Measurements from ENCODE around the gene GCLC. TPM values are rescaled to one million over a fixed set of nuclear protein-coding genes. Genes with fewer than 3 reads are reported as not detected.

GCLC gene
- total and polyA plus RNA-seq, 2 donors (not counting 1 experiment from before 2014, with no cell fraction given), result 10.7 to 25.8 TPM

GRCh38 chr6:53587291-53587690, 42.4 kb upstream of the GCLC start:
- H3K4me1 ChIP-seq (ENCODE audit: control insufficient read depth in 2 of 2, insufficient read depth in 2 of 2, low read length in 2 of 2), result no peaks in the 10 kb centered on the region
- Mint-ChIP-seq H3K4me1 (peaks cover 8% of the 10 kb centered on the region), H3K27ac (no peak overlapping the region), H3K9me3 (ENCODE audit: insufficient read depth) (no peaks in the 10 kb centered on the region), H3K27me3 (no peaks in the 10 kb centered on the region), H3K4me3 (no peak overlapping the region)
- peaks cover 0 to 7% (median 0%) of the 10 kb centered on the region in 4 experiments for H3K27me3 ChIP-seq (replicated peaks in 1 of 4; ENCODE audit: control extremely low read depth in 1 of 4, control insufficient read depth in 3 of 4, insufficient read depth in 4 of 4, low read length in 3 of 4)
- ATAC-seq (ENCODE audit: low read depth) (no peak), DNase-seq (no peak)
- H3K9me3 ChIP-seq (ENCODE audit: control extremely low read depth in 1 of 3, control insufficient read depth in 2 of 3, insufficient read depth in 1 of 3, low read length in 2 of 3), result no peaks in the 10 kb centered on the region
- no peak overlapping the region for H3K4me2 ChIP-seq (replicated peaks; ENCODE audit: low read depth, low read length, poor library complexity, severe bottlenecking)
- no peak for TF ChIP-seq EZH2 (IDR thresholded peaks at IDR 0.05; ENCODE audit: borderline replicate concordance, insufficient read depth, low read depth, low read length, poor library complexity, severe bottlenecking)
- TF ChIP-seq, protein P1, sequence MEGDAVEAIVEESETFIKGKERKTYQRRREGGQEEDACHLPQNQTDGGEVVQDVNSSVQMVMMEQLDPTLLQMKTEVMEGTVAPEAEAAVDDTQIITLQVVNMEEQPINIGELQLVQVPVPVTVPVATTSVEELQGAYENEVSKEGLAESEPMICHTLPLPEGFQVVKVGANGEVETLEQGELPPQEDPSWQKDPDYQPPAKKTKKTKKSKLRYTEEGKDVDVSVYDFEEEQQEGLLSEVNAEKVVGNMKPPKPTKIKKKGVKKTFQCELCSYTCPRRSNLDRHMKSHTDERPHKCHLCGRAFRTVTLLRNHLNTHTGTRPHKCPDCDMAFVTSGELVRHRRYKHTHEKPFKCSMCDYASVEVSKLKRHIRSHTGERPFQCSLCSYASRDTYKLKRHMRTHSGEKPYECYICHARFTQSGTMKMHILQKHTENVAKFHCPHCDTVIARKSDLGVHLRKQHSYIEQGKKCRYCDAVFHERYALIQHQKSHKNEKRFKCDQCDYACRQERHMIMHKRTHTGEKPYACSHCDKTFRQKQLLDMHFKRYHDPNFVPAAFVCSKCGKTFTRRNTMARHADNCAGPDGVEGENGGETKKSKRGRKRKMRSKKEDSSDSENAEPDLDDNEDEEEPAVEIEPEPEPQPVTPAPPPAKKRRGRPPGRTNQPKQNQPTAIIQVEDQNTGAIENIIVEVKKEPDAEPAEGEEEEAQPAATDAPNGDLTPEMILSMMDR (IDR thresholded peaks at IDR 0.05), result no peak
- H3K36me3 ChIP-seq (replicated peaks in 1 of 2; ENCODE audit: control extremely low read depth in 1 of 2, control insufficient read depth in 1 of 2, extremely low read depth in 1 of 2, insufficient read depth in 2 of 2, low read length in 1 of 2), result no peaks in the 10 kb centered on the region
- H3K9ac ChIP-seq (ENCODE audit: low read length), result no peak overlapping the region
- no peaks in the 10 kb centered on the region for H4K20me1 ChIP-seq (ENCODE audit: control insufficient read depth, insufficient read depth, low read length, poor library complexity, severe bottlenecking)
- no peak overlapping the region for H3K4me3 ChIP-seq (ENCODE audit: control extremely low read depth in 1 of 5, extremely low read depth in 1 of 5, insufficient read depth in 1 of 5, low read depth in 2 of 5, low read length in 4 of 5)
- CTCF ChIA-PET, result no interaction called here
- intact Hi-C loops (cut with micrococcal nuclease), result no loop called here
- no peak overlapping the region for H3K27ac ChIP-seq (ENCODE audit: low read length in 2 of 2)
- 88% methylated on average over 1 of the region's 1 CpG for WGBS (ENCODE audit: insufficient coverage)
- no peak overlapping the region for H2AFZ ChIP-seq (ENCODE audit: insufficient read depth, low read depth, low read length, poor library complexity, severe bottlenecking)
- POLR2A ChIA-PET, result no interaction called here
- no peaks in the 10 kb centered on the region for H3K79me2 ChIP-seq (ENCODE audit: control insufficient read depth, insufficient read depth, low read length)

DNA sequence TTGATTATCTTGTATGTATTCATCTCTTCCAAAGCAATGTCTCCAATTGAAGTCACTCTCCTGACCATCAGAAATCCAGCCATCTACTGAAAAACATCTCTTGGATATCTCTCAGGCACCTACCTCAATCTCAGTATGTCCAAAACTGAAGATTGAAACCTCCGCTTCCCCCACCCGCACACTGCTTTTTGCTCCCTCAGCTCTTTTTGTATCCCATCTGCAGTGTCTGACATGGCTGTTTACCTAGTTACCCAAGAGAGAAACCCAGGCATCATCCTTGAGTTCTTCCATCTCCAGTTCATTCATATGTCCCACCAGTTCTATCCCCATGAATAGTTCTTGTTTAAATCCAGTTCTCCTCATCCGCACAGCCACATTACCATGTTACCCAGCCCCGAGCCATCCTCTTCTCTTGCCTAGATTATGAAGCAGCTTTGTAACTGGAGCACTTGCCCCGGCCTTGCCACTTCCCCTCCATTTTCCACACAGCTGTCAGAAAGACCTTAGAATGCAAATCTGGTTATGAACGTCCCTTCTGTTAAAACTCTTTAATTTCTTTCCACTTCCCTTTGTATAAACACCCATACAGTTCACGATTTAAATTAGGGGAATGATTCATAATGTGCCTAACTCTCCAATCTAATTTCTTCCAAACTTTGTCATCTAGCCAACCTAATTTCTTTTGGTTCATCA, 40.5 kb upstream of the GCLC start:
- H3K4me1 ChIP-seq (ENCODE audit: control insufficient read depth in 2 of 2, insufficient read depth in 2 of 2, low read length in 2 of 2), result no peaks in the 10 kb centered on the region
- ChIA-PET POLR2A (no interaction called here), CTCF (no interaction called here)
- H3K27ac ChIP-seq (ENCODE audit: low read length in 2 of 2), result no peak overlapping the region
- no peaks in the 10 kb centered on the region for H3K36me3 ChIP-seq (replicated peaks in 1 of 2; ENCODE audit: control extremely low read depth in 1 of 2, control insufficient read depth in 1 of 2, extremely low read depth in 1 of 2, insufficient read depth in 2 of 2, low read length in 1 of 2)
- Mint-ChIP-seq H3K4me1 (peaks cover 12% of the 10 kb centered on the region), H3K27me3 (no peaks in the 10 kb centered on the region), H3K4me3 (no peak overlapping the region), H3K27ac (no peak overlapping the region), H3K9me3 (ENCODE audit: insufficient read depth) (no peaks in the 10 kb centered on the region)
- no peaks in the 10 kb centered on the region for H3K27me3 ChIP-seq (replicated peaks in 1 of 4; ENCODE audit: control extremely low read depth in 1 of 4, control insufficient read depth in 3 of 4, insufficient read depth in 4 of 4, low read length in 3 of 4)
- TF ChIP-seq EZH2 (IDR thresholded peaks at IDR 0.05; ENCODE audit: borderline replicate concordance, insufficient read depth, low read depth, low read length, poor library complexity, severe bottlenecking), result no peak
- TF ChIP-seq, protein P1 (IDR thresholded peaks at IDR 0.05), result no peak
- H2AFZ ChIP-seq (ENCODE audit: insufficient read depth, low read depth, low read length, poor library complexity, severe bottlenecking), result peak overlapping the region; percentile 21
- H3K79me2 ChIP-seq (ENCODE audit: control insufficient read depth, insufficient read depth, low read length), result no peaks in the 10 kb centered on the region
- H3K9ac ChIP-seq (ENCODE audit: low read length), result no peak overlapping the region
- whole genome bisulfite sequencing (ENCODE audit: insufficient coverage), result 72% methylated on average over 5 of the region's 7 CpGs
- ATAC-seq (ENCODE audit: low read depth), result no peak
- H3K4me2 ChIP-seq (replicated peaks; ENCODE audit: low read depth, low read length, poor library complexity, severe bottlenecking), result no peak overlapping the region
- intact Hi-C loops (cut with micrococcal nuclease), result no loop called here
- H4K20me1 ChIP-seq (ENCODE audit: control insufficient read depth, insufficient read depth, low read length, poor library complexity, severe bottlenecking), result no peaks in the 10 kb centered on the region
- no peak overlapping the region for H3K4me3 ChIP-seq (ENCODE audit: control extremely low read depth in 1 of 5, extremely low read depth in 1 of 5, insufficient read depth in 1 of 5, low read depth in 2 of 5, low read length in 4 of 5)
- no peaks in the 10 kb centered on the region for H3K9me3 ChIP-seq (ENCODE audit: control extremely low read depth in 1 of 3, control insufficient read depth in 2 of 3, insufficient read depth in 1 of 3, low read length in 2 of 3)
- DNase-seq, result no peak

All from B cell (primary cell).